Measurements from ENCODE around the gene ZNF837.

DNA sequence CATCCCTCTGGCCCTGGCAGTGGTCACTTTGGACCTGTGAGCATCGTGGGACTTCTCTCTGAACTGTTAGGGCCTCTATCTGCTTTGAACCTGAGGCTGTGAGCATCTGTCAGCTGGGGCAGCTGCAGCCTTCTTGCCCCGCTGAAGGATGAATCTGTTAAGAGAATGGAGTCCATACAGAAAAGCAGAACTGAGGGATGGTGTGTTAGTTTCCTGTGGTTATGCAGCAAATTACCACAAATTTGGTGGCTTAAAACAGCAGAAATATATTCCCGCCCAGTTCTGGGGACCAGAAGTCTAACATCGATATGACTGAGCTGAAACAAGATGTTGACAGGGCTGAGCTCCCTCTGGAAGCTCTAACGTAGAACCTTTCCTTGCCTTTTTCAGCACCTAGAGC is 16.7 kb downstream of the ZNF837 start:
- TF ChIP-seq, protein P1, sequence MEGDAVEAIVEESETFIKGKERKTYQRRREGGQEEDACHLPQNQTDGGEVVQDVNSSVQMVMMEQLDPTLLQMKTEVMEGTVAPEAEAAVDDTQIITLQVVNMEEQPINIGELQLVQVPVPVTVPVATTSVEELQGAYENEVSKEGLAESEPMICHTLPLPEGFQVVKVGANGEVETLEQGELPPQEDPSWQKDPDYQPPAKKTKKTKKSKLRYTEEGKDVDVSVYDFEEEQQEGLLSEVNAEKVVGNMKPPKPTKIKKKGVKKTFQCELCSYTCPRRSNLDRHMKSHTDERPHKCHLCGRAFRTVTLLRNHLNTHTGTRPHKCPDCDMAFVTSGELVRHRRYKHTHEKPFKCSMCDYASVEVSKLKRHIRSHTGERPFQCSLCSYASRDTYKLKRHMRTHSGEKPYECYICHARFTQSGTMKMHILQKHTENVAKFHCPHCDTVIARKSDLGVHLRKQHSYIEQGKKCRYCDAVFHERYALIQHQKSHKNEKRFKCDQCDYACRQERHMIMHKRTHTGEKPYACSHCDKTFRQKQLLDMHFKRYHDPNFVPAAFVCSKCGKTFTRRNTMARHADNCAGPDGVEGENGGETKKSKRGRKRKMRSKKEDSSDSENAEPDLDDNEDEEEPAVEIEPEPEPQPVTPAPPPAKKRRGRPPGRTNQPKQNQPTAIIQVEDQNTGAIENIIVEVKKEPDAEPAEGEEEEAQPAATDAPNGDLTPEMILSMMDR (conservative IDR thresholded peaks at IDR 0.05) = no peak
- TF ChIP-seq EZH2 (IDR thresholded peaks at IDR 0.05; ENCODE audit: low read depth) = no peak

Measured in PC-9 (cell line).